ENCODE measurements around the gene AK9. TPM values are rescaled to one million over a fixed set of nuclear protein-coding genes. Genes with fewer than 3 reads are reported as not detected.

AK9 gene
- total and polyA plus RNA-seq, 2 of the 4 experiments (the other 2 are of a cell fraction): 1.7 to 1.8 TPM

DNA sequence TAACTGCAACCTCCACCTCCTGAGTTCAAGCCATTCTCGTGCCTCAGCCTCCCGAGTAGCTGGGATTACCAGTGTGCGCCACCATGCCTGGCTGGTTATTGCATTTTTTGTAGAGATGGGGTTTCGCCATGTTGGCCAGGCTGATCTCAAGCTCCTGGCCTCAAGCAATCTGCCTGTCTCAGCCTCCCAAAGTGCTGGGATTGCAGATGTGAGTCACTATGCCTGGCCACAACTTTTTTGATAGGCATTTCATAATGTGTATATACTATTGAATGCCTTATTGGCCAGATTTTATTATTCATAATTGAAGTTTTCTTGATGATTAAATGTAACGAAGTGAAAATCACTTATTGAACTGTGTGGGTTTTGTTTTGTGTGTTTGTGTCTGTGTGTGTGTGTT lies 28.0 kb upstream of the AK9 start:
- Histone ChIP-seq H3K14ac (replicated peaks; ENCODE audit: low read depth, low read length) (no peak overlapping the region), H2AK5ac (ENCODE audit: low read depth, low read length) (no peak overlapping the region), H2BK15ac (ENCODE audit: low read depth, low read length) (no peak overlapping the region), H3K9me1 (ENCODE audit: insufficient read depth, low read length) (no peaks in the 10 kb centered on the region), H3K56ac (ENCODE audit: extremely low read depth, insufficient read depth, low read length) (no peak overlapping the region), H4K5ac (ENCODE audit: low read depth, low read length) (no peak overlapping the region), H2BK120ac (ENCODE audit: low read depth, low read length) (no peak overlapping the region), H2AK9ac (replicated peaks; ENCODE audit: low read depth, low read length, poor library complexity) (no peak overlapping the region), H2BK20ac (ENCODE audit: low read depth, low read length) (no peak overlapping the region), H3K27me3 (ENCODE audit: control insufficient read depth, insufficient read depth, low read length) (no peaks in the 10 kb centered on the region), H4K8ac (ENCODE audit: low read depth in 2 of 2, low read length in 2 of 2) (no peak overlapping the region), H2AFZ (replicated peaks; ENCODE audit: low read length, poor library complexity) (no peak overlapping the region), H4K20me1 (ENCODE audit: insufficient read depth, low read length) (no peaks in the 10 kb centered on the region), H3K36me3 (ENCODE audit: control insufficient read depth, insufficient read depth, low read length) (no peaks in the 10 kb centered on the region; the same call in 1 of the 2 replicates), H3K9ac (ENCODE audit: low read depth, low read length) (no peak overlapping the region), H2BK5ac (ENCODE audit: low read depth, low read length, poor library complexity, severe bottlenecking) (no peak overlapping the region), H3K9me3 (ENCODE audit: control insufficient read depth, insufficient read depth, low read length) (no peaks in the 10 kb centered on the region), H4K91ac (ENCODE audit: insufficient read depth, low read depth, low read length) (no peak overlapping the region), H3K4me3 (ENCODE audit: insufficient read depth, low read depth, low read length) (no peak overlapping the region), H3K4me1 (ENCODE audit: control insufficient read depth, insufficient read depth, low read length) (no peaks in the 10 kb centered on the region), H3K4ac (ENCODE audit: low read depth, low read length) (no peak overlapping the region), H3K23ac (ENCODE audit: low read depth, low read length) (no peak overlapping the region), H3K18ac (ENCODE audit: low read depth, low read length) (no peak overlapping the region), H3K79me1 (ENCODE audit: low read depth in 1 of 2, low read length in 2 of 2) (no peaks in the 10 kb centered on the region), H3K27ac (ENCODE audit: insufficient read depth, low read length) (no peak overlapping the region), H3K4me2 (ENCODE audit: low read depth, low read length) (no peak overlapping the region)
- WGBS, 2 experiments (ENCODE audit: extremely low coverage in 2 of 2, insufficient read length in 1 of 2): no CpG with 5 or more reads among the region's 5 CpGs
- ChIA-PET POLR2A (ENCODE audit: unreplicated experiment) (no interaction called here), CTCF (no interaction called here)
- no TSS peak for BruUV-seq (replicated peaks)
- TF ChIP-seq CEBPB (IDR thresholded peaks at IDR 0.05; ENCODE audit: low read depth, low read length): no peak
- TF ChIP-seq FOS (IDR thresholded peaks at IDR 0.05; ENCODE audit: low read depth, low read length): no peak
- TF ChIP-seq MAZ (IDR thresholded peaks at IDR 0.05; ENCODE audit: borderline replicate concordance, low read depth, low read length): no peak
- no peak for TF ChIP-seq MXI1 (IDR thresholded peaks at IDR 0.05; ENCODE audit: borderline replicate concordance, low read depth, low read length)
- TF ChIP-seq, protein P1, sequence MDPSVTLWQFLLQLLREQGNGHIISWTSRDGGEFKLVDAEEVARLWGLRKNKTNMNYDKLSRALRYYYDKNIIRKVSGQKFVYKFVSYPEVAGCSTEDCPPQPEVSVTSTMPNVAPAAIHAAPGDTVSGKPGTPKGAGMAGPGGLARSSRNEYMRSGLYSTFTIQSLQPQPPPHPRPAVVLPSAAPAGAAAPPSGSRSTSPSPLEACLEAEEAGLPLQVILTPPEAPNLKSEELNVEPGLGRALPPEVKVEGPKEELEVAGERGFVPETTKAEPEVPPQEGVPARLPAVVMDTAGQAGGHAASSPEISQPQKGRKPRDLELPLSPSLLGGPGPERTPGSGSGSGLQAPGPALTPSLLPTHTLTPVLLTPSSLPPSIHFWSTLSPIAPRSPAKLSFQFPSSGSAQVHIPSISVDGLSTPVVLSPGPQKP (IDR thresholded peaks at IDR 0.05; ENCODE audit: borderline replicate concordance, low read depth, low read length): no peak
- no peak for TF ChIP-seq RAD21 (IDR thresholded peaks at IDR 0.05; ENCODE audit: low read length)
- no peak for TF ChIP-seq RFX5 (IDR thresholded peaks at IDR 0.05; ENCODE audit: low read depth, low read length)
- TF ChIP-seq NFE2L2 (IDR thresholded peaks at IDR 0.05; ENCODE audit: low read depth, low read length): no peak
- no peak for TF ChIP-seq POLR2A (IDR thresholded peaks at IDR 0.05; ENCODE audit: low read depth, low read length)
- TF ChIP-seq BHLHE40 (IDR thresholded peaks at IDR 0.05; ENCODE audit: low read depth, low read length): no peak
- no peak for TF ChIP-seq RCOR1 (IDR thresholded peaks at IDR 0.05; ENCODE audit: insufficient replicate concordance, low read length)
- TF ChIP-seq MAFK (IDR thresholded peaks at IDR 0.05; ENCODE audit: low read depth, low read length): no peak
- no peak for TF ChIP-seq USF2 (IDR thresholded peaks at IDR 0.05; ENCODE audit: low read depth, low read length)
- no peak for TF ChIP-seq CHD1 (IDR thresholded peaks at IDR 0.05; ENCODE audit: low read depth, low read length)
- no peak for TF ChIP-seq SMC3 (IDR thresholded peaks at IDR 0.05; ENCODE audit: low read depth, low read length)
- TF ChIP-seq CTCF (conservative IDR thresholded peaks at IDR 0.05; ENCODE audit: low read depth, low read length): no peak
- DNase-seq (peak; percentile 34), ATAC-seq (ENCODE audit: low read depth) (no peak; the same call in 1 of the 2 replicates)
- intact Hi-C loops (cut with micrococcal nuclease) (no loop called here), in situ Hi-C loops (cut with MboI; ENCODE audit: low sequenced_read_pairs) (no loop called here), dilution Hi-C loops (cut with HindIII; ENCODE audit: low sequenced_read_pairs, unreplicated experiment) (loop anchor here (25.0 kb wide), 1 partner anchor 318 kb away; no protein-coding TSS in a partner anchor)
